Mucosa of gallbladder (tissue), 1 donor: Measurements from ENCODE around the gene LSM3. TPM values are rescaled to one million over a fixed set of nuclear protein-coding genes. Genes with fewer than 3 reads are reported as not detected.
"Not testable (repeated sequence)": the region's sequence is repeated elsewhere in the genome, so short reads cannot be mapped to it uniquely, and the experiment has no call there.

ENCODE experiments used
- DNase-seq: peaks from one replicate; pipeline ENCODE4 v3.0.0-alpha.2; 2020; ENCODE audit warnings: low spot score
- total RNA-seq: library from RNA; stranded (reverse); gene quantifications from one replicate; pipeline ENCODE4 v1.2.1, GENCODE V29; 2021
- donor health status: DM: no; HTN: no; CAD: no.

Gene LSM3
- total RNA-seq, 1 donor from 2014 or later = 11.3 TPM

- no peak for DNase-seq
These were observed 43.3 kb downstream of the LSM3 start for GRCh38 chr3:14221902-14222301.

- DNase-seq = no peak
These were observed 43.8 kb downstream of the LSM3 start for GRCh38 chr3:14222457-14222856.

GRCh38 chr3:14222900-14223594 is 44.4 kb downstream of the LSM3 start:
- DNase-seq = no peak

GRCh38 chr3:14223595-14223994 is 45.0 kb downstream of the LSM3 start:
- DNase-seq = no peak

GRCh38 chr3:14224895-14225294 is 46.3 kb downstream of the LSM3 start:
- DNase-seq = no peak

GRCh38 chr3:14225421-14225820 is 46.8 kb downstream of the LSM3 start:
- DNase-seq = no peak

GRCh38 chr3:14226351-14226750 is 47.7 kb downstream of the LSM3 start:
- not testable (repeated sequence) for DNase-seq

- DNase-seq = no peak
These were observed 49.2 kb downstream of the LSM3 start for GRCh38 chr3:14227856-14228255.

- DNase-seq = no peak
These were observed 50.3 kb downstream of the LSM3 start for GRCh38 chr3:14228681-14229470.

- DNase-seq = peak; percentile 34
These were observed 51.1 kb downstream of the LSM3 start for GRCh38 chr3:14229695-14230094.

GRCh38 chr3:14230729-14231128 is 52.1 kb downstream of the LSM3 start:
- DNase-seq = no peak

GRCh38 chr3:14231145-14231990 is 52.8 kb downstream of the LSM3 start:
- DNase-seq = no peak

GRCh38 chr3:14231998-14232501 is 53.4 kb downstream of the LSM3 start:
- DNase-seq = no peak

GRCh38 chr3:14234251-14235002 is 55.8 kb downstream of the LSM3 start:
- peak; percentile 88 for DNase-seq

- no peak for DNase-seq
These were observed 56.6 kb downstream of the LSM3 start for GRCh38 chr3:14235003-14235911.

GRCh38 chr3:14235912-14236295 is 57.3 kb downstream of the LSM3 start:
- DNase-seq = no peak

- no peak for DNase-seq
These were observed 58.3 kb downstream of the LSM3 start for GRCh38 chr3:14236902-14237301.

GRCh38 chr3:14237457-14237856 is 58.8 kb downstream of the LSM3 start:
- no peak for DNase-seq

- DNase-seq = no peak
These were observed 59.7 kb downstream of the LSM3 start for GRCh38 chr3:14238356-14238755.

GRCh38 chr3:14238930-14239329 is 60.3 kb downstream of the LSM3 start:
- DNase-seq = no peak
